ENCODE data around the gene ARHGEF35.
"Not testable (repeated sequence)": the region's sequence is repeated elsewhere in the genome, so short reads cannot be mapped to it uniquely, and the experiment has no call there.

ARHGEF35 gene

DNA sequence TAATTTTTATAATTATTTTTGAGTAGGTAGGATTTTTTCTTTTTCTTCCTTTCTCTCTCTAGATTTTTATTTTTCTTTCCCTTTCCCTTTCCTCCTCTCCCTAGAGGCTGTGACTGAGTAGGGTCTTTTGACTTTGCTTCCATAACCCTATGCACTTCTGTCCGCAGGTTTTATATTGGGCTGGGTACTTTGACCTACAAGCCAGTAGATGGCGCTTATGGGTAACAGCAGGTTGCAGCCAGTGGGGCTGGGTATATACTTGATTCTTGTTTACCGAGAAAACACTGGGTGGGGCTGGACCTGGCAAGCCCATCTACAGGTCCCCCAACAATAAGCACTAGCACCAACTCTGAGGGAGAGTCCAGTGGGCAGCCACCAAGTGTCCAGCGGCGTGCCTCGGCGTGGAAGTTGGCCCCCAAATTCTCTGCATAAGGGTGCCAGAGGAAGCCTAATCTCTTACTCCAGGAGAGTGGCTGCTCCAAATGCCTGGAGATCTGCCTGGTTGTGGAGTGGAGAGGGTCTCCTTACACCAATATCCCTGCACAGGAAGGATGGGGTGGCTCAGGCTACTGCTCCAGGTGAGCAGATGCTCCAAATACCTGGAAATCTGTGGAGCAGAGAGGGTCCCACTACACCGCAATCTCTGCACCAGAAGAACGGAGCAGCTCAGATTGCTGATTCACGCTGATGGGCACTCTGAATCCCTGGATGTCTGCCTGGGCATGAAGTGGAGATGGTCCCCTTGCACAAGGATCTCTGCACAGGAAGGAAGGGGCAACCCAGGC is 17.1 kb downstream of the ARHGEF35 start:
- DNase-seq (ENCODE audit: low read depth, low spot score): not testable (repeated sequence)

DNA sequence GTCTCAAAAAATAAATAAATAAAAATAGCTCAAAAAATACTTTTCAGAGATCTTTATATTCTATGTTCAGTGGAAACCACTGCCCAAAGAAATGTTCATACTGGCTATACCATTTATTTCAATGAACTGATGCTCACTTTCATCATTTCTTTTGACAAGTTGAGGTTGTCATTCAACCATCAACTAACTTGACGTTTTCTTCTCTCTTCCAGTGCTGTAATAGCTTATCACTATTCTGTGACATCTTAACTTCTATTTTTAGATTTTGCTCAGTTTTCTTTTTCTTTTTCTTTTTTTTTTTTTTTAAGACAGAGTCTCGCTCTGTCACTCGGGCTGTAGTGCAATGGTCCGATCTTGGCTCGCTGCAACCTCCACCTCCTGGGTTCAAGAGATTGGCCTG is 21.0 kb downstream of the ARHGEF35 start:
- DNase-seq (ENCODE audit: low read depth, low spot score): no peak

DNA sequence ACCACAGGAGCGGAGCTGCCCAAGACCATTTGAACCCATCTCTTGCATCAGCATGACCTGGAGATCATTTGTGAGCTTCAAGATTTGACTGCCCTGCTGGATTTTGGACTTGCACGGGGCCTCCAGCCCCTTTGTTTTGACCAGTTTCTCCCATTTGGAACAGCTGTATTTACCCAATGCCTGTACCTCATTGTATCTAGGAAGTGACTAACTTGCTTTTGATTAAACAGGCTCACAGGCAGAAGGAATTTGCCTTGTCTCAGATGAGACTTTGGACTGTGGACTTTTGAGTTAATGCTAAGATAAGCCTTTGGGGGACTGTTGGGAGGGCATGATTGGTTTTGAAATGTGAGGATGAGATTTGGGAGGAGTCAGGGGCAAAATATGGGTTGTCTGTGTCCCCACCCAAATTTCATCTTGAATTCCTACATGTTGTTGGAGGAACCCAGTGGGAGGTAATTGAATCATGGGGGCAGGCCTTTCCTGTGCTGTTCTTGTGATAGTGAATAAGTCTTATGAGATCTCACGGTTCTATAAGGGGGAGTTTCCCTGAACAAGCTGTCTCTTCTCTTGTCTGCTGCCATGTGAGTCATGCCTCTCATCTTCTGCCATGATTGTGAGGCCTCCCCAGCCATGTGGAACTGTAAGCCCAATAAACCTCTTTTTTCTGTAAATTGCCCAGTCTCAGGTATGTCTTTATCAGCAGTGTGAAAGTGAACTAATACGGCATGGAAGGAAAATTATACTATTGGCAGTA is 23.9 kb downstream of the ARHGEF35 start:
- DNase-seq (ENCODE audit: low read depth, low spot score): not testable (repeated sequence)

DNA sequence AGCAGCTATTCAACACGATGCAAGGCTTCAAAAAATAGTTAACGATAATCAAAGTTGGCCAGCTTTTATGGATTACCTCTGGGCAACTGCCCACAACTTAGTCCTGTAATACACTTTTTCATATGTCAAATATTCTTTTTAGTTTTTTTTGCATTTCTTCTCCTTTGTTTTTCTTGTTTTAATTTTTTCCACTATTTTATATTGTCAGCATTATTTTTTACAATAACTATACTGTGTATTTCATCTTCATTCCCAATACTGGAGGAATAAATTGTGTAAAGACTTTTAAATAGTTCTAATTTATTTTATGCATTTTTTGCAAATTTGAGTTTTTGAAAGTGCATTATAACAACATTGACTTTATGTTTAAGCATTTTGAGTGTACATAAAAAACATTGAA is 30.8 kb downstream of the ARHGEF35 start:
- DNase-seq (ENCODE audit: low read depth, low spot score): no peak

DNA sequence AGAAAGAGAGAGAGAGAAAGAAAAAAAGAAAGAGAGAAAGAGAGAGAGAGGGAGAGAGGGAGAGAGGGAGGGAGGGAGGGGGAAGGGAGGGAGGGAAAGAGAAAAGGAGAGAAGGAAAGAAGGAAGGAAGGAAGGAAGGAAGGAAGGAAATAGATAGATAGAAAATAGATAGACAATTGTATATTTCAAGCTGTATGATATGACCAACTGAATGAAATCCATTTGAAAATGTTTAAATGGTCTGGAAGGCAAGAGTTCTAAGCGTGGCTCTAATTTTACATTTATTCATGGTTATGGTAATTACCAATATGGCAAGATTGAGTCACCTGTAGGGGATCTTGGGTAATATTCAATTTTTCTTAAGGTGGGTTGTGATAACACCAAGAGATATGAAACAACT is 36.8 kb downstream of the ARHGEF35 start:
- no peak for DNase-seq (ENCODE audit: low read depth, low spot score)

DNA sequence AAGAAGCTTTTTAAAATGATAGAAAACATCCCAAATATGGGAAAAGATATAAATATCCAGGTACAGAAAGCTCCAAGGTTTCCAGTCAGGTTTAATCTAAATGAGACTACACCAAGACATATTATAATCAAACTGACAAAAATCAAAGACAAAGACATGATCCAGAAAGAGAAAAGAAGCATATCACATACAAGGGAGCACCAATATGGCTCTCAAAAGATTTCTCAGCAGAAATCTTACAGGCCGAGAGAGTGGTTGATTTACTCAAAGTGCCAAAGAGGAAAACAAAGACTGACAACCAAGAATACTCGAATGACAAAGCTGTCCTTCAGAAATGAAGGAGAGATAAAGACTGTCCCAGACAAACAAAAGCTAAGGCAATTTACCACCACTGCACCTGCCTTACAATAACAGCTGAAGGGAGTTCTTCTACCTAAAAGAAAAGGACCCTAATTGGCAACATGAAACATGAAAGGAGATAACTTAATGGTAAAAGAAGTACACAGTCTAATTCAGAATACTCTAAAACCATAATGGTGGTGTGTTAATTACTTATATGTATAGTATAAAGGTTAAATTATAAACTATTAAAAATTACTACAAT is 47.3 kb downstream of the ARHGEF35 start:
- no peak for DNase-seq (ENCODE audit: low read depth, low spot score)

DNA sequence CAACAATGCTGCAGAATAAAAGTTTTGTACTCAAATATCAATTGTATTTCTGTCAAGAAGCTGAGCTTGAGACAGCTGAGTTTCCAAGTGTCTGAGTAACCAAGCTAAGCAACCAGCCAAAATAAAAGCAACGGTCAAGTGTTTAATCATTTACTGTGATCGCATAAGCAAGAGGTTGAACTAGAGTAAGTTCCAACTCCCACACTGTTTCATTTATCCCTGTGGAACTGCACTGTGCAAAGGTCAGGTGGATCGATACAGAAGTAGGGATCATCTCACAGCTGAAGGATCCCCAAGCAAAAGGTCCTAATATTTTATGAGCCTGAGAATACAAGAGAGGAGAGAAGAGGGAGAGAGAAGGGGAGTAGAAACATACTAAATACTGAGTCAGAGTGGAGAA is 51.2 kb downstream of the ARHGEF35 start:
- no peak for DNase-seq (ENCODE audit: low read depth, low spot score)

DNA sequence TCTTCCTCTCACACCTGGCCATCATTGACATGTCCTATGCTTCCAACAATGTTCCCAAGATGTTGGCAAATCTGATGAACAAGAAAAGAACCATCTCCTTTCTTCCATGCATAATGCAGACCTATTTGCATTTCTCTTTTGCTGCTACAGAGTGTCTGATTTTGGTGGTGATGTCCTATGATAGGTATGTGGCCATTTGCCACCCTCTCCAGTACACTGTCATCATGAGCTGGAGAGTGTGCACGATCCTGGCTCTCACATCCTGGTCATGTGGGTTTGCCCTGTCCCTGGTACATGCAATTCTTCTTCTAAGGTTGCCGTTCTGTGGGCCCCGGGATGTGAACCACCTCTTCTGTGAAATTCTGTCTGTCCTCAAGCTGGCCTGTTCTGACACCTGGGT is 53.4 kb downstream of the ARHGEF35 start:
- DNase-seq (ENCODE audit: low read depth, low spot score): no peak

DNA sequence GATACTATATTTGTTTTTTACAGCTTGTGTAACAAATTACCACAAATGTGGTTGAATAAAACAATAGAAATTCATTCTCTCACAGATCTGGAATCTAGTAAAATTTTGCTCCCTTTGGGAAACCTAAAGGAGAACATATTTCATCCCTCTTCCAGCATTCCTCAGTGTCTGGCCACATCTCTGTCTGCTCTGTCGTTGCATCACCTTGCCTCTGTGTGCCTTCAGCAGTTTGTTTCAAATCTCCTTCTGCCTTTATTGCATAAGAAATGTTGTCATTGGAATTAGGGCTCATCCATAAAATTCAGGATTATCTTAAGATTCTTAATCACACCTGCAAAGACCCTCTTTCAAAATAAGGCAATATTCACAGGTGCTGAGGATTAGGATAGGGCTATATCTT is 58.1 kb downstream of the ARHGEF35 start:
- no peak for DNase-seq (ENCODE audit: low read depth, low spot score)

Data from activated naive CD8-positive, alpha-beta T cell treated with anti-CD3 and anti-CD28 coated beads, Interleukin-2, amount 50 U/mL, for 16 hours (primary cell).